IPS DF 6.9 (cell line): ENCODE results near the gene DCHS1.

Source experiments
- DNase-seq: peaks from one replicate; pipeline ENCODE4 v3.0.0-alpha.2; 2013; ENCODE audit warnings: low read depth, low spot score
- H3K27ac ChIP-seq: one replicate; pipeline ENCODE4 v1.5.1; 2013; ENCODE audit warnings: low read length, control low read depth
- H3K27me3 ChIP-seq: 2 replicates; pipeline ENCODE4 v1.6.1; 2013; ENCODE audit warnings: mild to moderate bottlenecking, low read length; ENCODE audit not compliant: control insufficient read depth, insufficient read depth
- H3K36me3 ChIP-seq: 2 replicates; pipeline ENCODE4 v1.6.1; 2013; ENCODE audit warnings: low read length; ENCODE audit not compliant: control insufficient read depth, insufficient read depth
- H3K4me1 ChIP-seq: 2 replicates; pipeline ENCODE4 v1.6.1; 2013; ENCODE audit warnings: low read length; ENCODE audit not compliant: control insufficient read depth, insufficient read depth
- H3K4me3 ChIP-seq: 2 replicates; pipeline ENCODE4 v1.5.1; 2013; ENCODE audit warnings: mild to moderate bottlenecking, low read length
- H3K9me3 ChIP-seq: 2 replicates; pipeline ENCODE4 v1.6.1; 2013; ENCODE audit warnings: low read length, inconsistent platforms; ENCODE audit not compliant: control insufficient read depth, insufficient read depth
- WGBS: extraction: QIAGEN DNeasy Blood & Tissue Kit; methylation state at CpG from one replicate; pipeline ENCODE4 v1.1.7; 2013; ENCODE audit warnings: mixed read lengths, missing lambda C conversion rate; ENCODE audit not compliant: insufficient read length, insufficient coverage; 5-methylcytosine and 5-hydroxymethylcytosine counted together

Gene DCHS1

GRCh38 chr11:6571434-6572008, 84.1 kb downstream of the DCHS1 start:
- H3K9me3 ChIP-seq = no peaks in the 10 kb centered on the region
- no peaks in the 10 kb centered on the region for H3K27me3 ChIP-seq
- H3K4me1 ChIP-seq = no peaks in the 10 kb centered on the region
- no peaks in the 10 kb centered on the region for H3K36me3 ChIP-seq
- DNase-seq = no peak
- WGBS = 100% methylated on average over 5 of the region's 22 CpGs
- H3K4me3 ChIP-seq = no peak overlapping the region
- no peak overlapping the region for H3K27ac ChIP-seq
